ENCODE results near the gene NOL4L. TPM values are rescaled to one million over a fixed set of nuclear protein-coding genes. Genes with fewer than 3 reads are reported as not detected.

The NOL4L gene
- total RNA-seq, 6 experiments from 2014 or later, result 12.0 to 16.3 (median 13.2) TPM

DNA sequence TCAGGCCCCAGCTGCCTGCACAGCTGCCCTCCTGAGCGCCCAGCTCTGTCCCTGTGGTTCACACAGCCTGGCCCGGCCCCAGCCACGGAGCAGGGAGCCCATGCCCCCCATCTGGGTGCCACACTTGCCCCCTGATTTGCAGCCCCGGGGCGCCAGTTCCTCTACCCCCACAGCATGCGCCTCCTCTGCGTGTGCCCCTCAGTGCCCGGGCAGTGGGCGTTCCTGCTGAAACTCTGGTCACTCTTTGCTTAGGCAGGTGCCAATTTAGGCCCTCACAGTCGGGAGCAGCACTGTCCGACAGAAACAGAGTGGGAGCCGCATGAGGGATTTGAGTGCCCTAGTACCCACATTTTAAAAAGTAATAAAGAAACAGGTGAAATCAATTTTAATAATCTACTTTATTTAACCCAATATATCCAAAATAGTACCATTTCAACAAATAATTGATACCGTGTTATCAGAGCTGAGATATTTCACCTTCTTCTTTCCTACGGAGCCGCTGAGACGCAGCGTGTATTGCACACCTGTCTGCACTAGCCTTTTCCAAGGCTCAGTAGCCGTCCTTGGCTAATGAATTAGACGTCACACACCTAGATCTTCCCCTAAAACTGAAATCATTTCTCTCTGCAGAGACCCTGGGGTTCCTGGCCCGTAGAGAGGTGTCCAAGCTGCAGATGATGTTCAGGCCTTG lies 120.6 kb downstream of the NOL4L start:
- H3K9me3 Mint-ChIP-seq, result no peaks in the 10 kb centered on the region
- peaks cover 16% of the 10 kb centered on the region for H3K4me1 Mint-ChIP-seq (ENCODE audit: low read depth)
- no peak overlapping the region for H3K4me3 Mint-ChIP-seq
- no peak for DNase-seq
- TF ChIP-seq, protein P1, sequence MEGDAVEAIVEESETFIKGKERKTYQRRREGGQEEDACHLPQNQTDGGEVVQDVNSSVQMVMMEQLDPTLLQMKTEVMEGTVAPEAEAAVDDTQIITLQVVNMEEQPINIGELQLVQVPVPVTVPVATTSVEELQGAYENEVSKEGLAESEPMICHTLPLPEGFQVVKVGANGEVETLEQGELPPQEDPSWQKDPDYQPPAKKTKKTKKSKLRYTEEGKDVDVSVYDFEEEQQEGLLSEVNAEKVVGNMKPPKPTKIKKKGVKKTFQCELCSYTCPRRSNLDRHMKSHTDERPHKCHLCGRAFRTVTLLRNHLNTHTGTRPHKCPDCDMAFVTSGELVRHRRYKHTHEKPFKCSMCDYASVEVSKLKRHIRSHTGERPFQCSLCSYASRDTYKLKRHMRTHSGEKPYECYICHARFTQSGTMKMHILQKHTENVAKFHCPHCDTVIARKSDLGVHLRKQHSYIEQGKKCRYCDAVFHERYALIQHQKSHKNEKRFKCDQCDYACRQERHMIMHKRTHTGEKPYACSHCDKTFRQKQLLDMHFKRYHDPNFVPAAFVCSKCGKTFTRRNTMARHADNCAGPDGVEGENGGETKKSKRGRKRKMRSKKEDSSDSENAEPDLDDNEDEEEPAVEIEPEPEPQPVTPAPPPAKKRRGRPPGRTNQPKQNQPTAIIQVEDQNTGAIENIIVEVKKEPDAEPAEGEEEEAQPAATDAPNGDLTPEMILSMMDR (IDR thresholded peaks at IDR 0.05), result no peak
- H3K27me3 Mint-ChIP-seq (ENCODE audit: insufficient read depth), result no peaks in the 10 kb centered on the region
- no peaks in the 10 kb centered on the region for H3K36me3 Mint-ChIP-seq (ENCODE audit: low read depth)
- peak overlapping the region; percentile 98 for H3K27ac Mint-ChIP-seq

DNA sequence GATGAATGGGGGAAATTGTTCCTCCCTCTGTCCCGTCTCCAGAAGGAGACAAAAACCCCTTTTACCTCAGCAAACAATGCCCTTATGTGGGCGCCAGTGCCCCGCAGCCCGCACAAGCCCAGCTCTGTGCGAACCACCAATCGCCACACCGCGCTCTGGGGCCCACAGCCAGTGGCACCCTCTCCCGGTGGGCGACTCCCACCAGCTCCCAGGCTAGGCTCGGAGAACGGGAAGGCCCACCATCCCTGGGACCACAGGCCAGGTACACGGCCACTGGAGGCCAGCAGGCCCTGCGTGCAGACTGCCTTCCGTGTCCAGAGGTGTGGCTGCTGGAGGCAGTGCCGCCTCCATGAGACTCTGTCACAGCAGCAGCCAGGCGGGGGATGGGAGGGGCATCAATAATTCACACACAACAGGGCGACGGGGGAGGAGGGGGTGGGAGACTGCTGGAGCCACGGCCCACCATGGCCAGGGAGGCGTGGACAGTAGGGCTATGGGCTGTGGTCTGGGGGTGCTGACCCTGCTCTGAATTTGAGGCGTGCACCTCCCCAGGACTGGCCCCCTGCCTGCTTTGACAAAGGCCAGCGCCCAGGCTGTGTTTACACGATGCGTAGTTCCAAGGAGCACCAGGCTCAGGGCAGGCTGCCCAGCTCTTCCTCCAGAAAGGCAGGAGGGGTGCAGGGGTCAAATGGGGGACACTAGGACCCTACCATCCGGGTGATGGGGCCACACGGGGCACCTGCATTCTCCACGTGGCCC lies 121.3 kb downstream of the NOL4L start:
- H3K27ac Mint-ChIP-seq, result no peak overlapping the region; the same call in 1 of the 2 replicates
- TF ChIP-seq, protein P1 (IDR thresholded peaks at IDR 0.05), result no peak
- no peak overlapping the region for H3K4me3 Mint-ChIP-seq
- DNase-seq, result no peak
- H3K36me3 Mint-ChIP-seq (ENCODE audit: low read depth), result no peaks in the 10 kb centered on the region
- no peaks in the 10 kb centered on the region for H3K27me3 Mint-ChIP-seq (ENCODE audit: insufficient read depth)
- H3K4me1 Mint-ChIP-seq (ENCODE audit: low read depth), result peaks cover 16% of the 10 kb centered on the region
- no peaks in the 10 kb centered on the region for H3K9me3 Mint-ChIP-seq

DNA sequence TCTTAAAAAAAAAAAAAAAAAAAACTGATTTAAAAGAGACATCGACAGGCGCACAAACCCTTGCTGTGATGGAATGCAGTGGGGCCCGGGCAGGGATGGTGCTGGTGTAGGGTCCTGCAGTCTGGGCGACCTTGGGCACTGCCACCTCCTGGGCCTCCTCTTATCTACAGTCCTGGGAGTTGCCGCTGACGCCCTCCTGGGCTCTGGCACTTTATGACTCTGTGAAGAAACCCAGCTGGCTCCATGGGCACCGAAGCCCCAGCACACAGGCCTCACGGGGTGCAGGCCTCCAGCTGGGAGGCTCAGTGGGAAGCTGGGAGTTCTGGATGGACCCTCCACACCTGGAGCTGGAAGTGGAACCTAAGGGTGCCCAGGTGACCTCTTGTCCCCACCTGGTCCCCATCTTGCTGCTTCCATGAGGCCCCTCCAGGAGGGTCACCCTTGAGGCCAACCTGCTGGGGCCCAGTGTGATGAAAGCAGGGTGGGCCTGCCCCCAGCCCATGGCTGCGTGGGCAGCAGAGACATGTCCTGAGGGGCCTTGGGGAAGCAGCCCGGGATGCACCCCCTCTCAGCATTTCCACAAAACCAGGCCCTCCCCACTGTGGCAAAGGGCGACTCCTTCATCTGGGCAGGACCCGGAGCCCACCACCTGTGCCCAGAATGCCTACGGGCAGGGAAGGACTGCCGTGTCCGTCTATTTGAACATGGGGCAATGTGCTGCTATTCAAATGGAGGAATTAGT lies 122.1 kb downstream of the NOL4L start:
- TF ChIP-seq, protein P1 (IDR thresholded peaks at IDR 0.05), result no peak
- H3K9me3 Mint-ChIP-seq, result no peaks in the 10 kb centered on the region
- no peak overlapping the region for H3K4me3 Mint-ChIP-seq
- no peak overlapping the region for H3K27ac Mint-ChIP-seq
- DNase-seq, result no peak
- H3K4me1 Mint-ChIP-seq (ENCODE audit: low read depth), result peaks cover 22% of the 10 kb centered on the region
- H3K27me3 Mint-ChIP-seq (ENCODE audit: insufficient read depth), result peaks cover 4% of the 10 kb centered on the region
- H3K36me3 Mint-ChIP-seq (ENCODE audit: low read depth), result no peaks in the 10 kb centered on the region

DNA sequence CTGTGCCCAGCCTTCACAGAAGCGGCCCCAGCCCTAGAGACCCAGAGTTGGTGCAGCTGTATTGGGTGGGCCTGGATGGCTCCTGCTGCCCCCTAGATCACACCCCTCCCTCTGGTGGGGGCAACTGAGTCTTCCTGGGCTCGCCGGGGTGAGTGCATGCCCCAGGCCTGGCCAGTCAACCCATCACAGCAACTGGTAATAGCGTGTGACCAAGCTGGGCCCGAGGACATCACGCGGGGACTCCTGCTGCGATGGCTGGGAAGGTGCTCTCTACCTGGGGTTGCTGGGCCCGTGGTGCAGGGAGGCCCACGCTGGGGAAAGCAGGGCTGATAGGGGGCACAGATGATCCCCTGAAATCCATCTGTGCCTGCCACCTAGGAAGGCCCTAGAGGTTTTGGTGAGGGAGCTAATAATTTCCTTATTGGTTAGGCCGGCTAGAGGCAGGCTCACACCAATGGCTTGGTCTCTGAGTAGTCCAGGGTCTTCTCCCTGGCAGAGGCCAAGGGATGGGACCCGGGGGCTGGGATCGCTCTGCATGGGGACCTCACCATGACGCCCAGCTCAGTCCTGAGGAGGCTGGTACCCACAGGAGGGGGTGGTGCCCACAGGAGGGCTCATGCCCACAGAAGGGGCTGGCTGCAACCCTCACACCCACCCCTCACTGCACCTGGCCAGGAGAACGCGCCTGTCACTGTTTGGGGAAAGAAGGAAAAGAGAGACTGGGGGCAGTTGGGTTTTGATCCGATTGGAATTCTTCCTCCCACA lies 123.1 kb downstream of the NOL4L start:
- TF ChIP-seq, protein P1 (IDR thresholded peaks at IDR 0.05), result no peak
- no peak for DNase-seq
- Mint-ChIP-seq H3K27me3 (ENCODE audit: insufficient read depth) (peaks cover 6% of the 10 kb centered on the region), H3K36me3 (ENCODE audit: low read depth) (no peaks in the 10 kb centered on the region), H3K4me3 (no peak overlapping the region), H3K9me3 (no peaks in the 10 kb centered on the region), H3K4me1 (ENCODE audit: low read depth) (peaks cover 28% of the 10 kb centered on the region), H3K27ac (no peak overlapping the region)

DNA sequence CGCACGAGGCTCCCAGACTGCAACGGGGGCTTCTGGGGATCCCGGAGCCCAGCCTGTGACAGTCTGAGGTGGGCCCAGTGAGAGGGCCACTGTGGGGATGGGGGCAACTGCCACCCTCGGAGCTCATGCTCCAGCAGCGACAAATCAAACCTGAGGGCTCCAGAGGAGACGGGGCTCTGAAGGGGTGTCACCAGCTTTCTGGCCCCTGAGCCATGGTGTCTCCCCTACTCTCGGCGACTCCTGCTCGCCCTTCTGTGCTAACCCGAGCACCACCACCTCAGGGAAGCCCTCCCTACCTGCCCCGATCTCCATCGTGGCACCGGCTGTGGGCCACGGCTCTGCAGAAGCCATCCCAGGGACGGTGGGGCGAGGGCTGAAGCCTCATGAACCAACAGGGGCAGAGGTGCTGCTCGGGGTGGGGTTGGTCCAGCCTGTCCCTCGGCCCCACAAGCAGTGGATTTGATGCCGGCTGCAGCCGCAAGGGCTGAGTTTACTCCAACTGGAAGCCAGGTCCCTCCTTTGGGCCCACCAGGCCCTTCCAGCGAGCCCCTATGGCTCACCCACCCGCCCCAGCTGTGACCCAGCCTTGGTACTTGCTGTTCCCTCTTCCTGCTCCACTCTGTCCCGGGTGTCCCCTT lies 124.3 kb downstream of the NOL4L start:
- TF ChIP-seq, protein P1 (IDR thresholded peaks at IDR 0.05), result no peak
- Mint-ChIP-seq H3K27ac (no peak overlapping the region), H3K9me3 (no peaks in the 10 kb centered on the region), H3K4me1 (ENCODE audit: low read depth) (peaks cover 24% of the 10 kb centered on the region), H3K4me3 (no peak overlapping the region), H3K36me3 (ENCODE audit: low read depth) (no peaks in the 10 kb centered on the region), H3K27me3 (ENCODE audit: insufficient read depth) (peaks cover 6% of the 10 kb centered on the region)
- no peak for DNase-seq

Measured in HFFc6 (cell line).